ENCODE results near the gene ACO2.
"Not testable (repeated sequence)": the region's sequence is repeated elsewhere in the genome, so short reads cannot be mapped to it uniquely, and the experiment has no call there.

ACO2 gene

GRCh38 chr22:41448189-41448808, 20.6 kb upstream of the ACO2 start:
- DNase-seq (ENCODE audit: low read depth), result peak; percentile 99

- no peak for DNase-seq (ENCODE audit: low read depth)
Measured at GRCh38 chr22:41458161-41458728, 10.7 kb upstream of the ACO2 start.

- DNase-seq (ENCODE audit: low read depth), result no peak
Measured at GRCh38 chr22:41459431-41459830, 9.5 kb upstream of the ACO2 start.

GRCh38 chr22:41460071-41460470, 8.8 kb upstream of the ACO2 start:
- not testable (repeated sequence) for DNase-seq (ENCODE audit: low read depth)

GRCh38 chr22:41461901-41462300, 7.0 kb upstream of the ACO2 start:
- no peak for DNase-seq (ENCODE audit: low read depth)

- no peak for DNase-seq (ENCODE audit: low read depth)
Measured at GRCh38 chr22:41469218-41469851, 418 bp downstream of the ACO2 start.

GRCh38 chr22:41470886-41471285, 2.0 kb downstream of the ACO2 start:
- DNase-seq (ENCODE audit: low read depth), result no peak

- no peak for DNase-seq (ENCODE audit: low read depth)
Measured at GRCh38 chr22:41471568-41471967, 2.7 kb downstream of the ACO2 start.

- no peak for DNase-seq (ENCODE audit: low read depth)
Measured at GRCh38 chr22:41474872-41475451, 6.0 kb downstream of the ACO2 start.

- no peak for DNase-seq (ENCODE audit: low read depth)
Measured at GRCh38 chr22:41478473-41478872, 9.6 kb downstream of the ACO2 start.

GRCh38 chr22:41478891-41479521, 10.1 kb downstream of the ACO2 start:
- DNase-seq (ENCODE audit: low read depth), result no peak

GRCh38 chr22:41479671-41480396, 10.9 kb downstream of the ACO2 start:
- DNase-seq (ENCODE audit: low read depth), result no peak

GRCh38 chr22:41480397-41480735, 11.4 kb downstream of the ACO2 start:
- peak; percentile 49 for DNase-seq (ENCODE audit: low read depth)

GRCh38 chr22:41481131-41481830, 12.4 kb downstream of the ACO2 start:
- DNase-seq (ENCODE audit: low read depth), result no peak

GRCh38 chr22:41481925-41482318, 13.0 kb downstream of the ACO2 start:
- no peak for DNase-seq (ENCODE audit: low read depth)

- no peak for DNase-seq (ENCODE audit: low read depth)
Measured at GRCh38 chr22:41482319-41482935, 13.5 kb downstream of the ACO2 start.

GRCh38 chr22:41485033-41485432, 16.1 kb downstream of the ACO2 start:
- no peak for DNase-seq (ENCODE audit: low read depth)

- DNase-seq (ENCODE audit: low read depth), result no peak
Measured at GRCh38 chr22:41487037-41487935, 18.4 kb downstream of the ACO2 start.

- DNase-seq (ENCODE audit: low read depth), result no peak
Measured at GRCh38 chr22:41488076-41488475, 19.2 kb downstream of the ACO2 start.
